Muscle of leg (tissue), 11 donors: ENCODE data around the gene RPP25L. TPM values are rescaled to one million over a fixed set of nuclear protein-coding genes. Genes with fewer than 3 reads are reported as not detected.
A peak's percentile ranks its signal among the peaks of the same experiment; 100 is the strongest.

Source experiments
- DNase-seq: peaks from one replicate; pipeline ENCODE4 v3.0.0; 2013
- H3K27ac ChIP-seq: one replicate; pipeline ENCODE4 v1.5.1; 2013; ENCODE audit warnings: mild to moderate bottlenecking, low read length, control low read depth
- H3K27me3 ChIP-seq: one replicate; pipeline ENCODE4 v1.6.1; 2013; ENCODE audit warnings: low read length; ENCODE audit not compliant: control insufficient read depth, insufficient read depth
- H3K36me3 ChIP-seq: one replicate; pipeline ENCODE4 v1.6.1; 2013; ENCODE audit warnings: low read length; ENCODE audit not compliant: control insufficient read depth, insufficient read depth
- H3K4me1 ChIP-seq: one replicate; pipeline ENCODE4 v1.6.1; 2013; ENCODE audit warnings: low read length; ENCODE audit not compliant: control insufficient read depth, insufficient read depth
- H3K4me3 ChIP-seq: one replicate; pipeline ENCODE4 v1.5.1; 2013; ENCODE audit warnings: low read length, control low read depth
- H3K9me3 ChIP-seq: replicated peaks from 2 replicates; pipeline ENCODE4 v1.6.1; 2013; ENCODE audit warnings: low read depth, low read length; ENCODE audit not compliant: control insufficient read depth
- WGBS: methylation state at CpG from one replicate; pipeline ENCODE4 v1.1.5; 2013; ENCODE audit warnings: missing lambda C conversion rate; ENCODE audit not compliant: insufficient coverage; 5-methylcytosine and 5-hydroxymethylcytosine counted together
- polyA plus RNA-seq, 8 donors: library from polyadenylated mRNA; unstranded; fragments of 120-200 nt; gene quantifications; one replicate each; pipeline versions ENCODE4 v1.2.1 to v1.2.3, GENCODE V29; 2013; ENCODE audit warnings: inconsistent platforms in 1 of 8, low replicate concordance in 1 of 8; ENCODE audit not compliant: insufficient read length in 8 of 8, insufficient read depth in 1 of 8
- total RNA-seq: library from RNA; stranded (reverse); fragments of 120-200 nt; gene quantifications from one replicate; pipeline ENCODE4 v1.2.4, GENCODE V29; 2013

The RPP25L gene
- total and polyA plus RNA-seq, 9 donors = 20.4 to 26.1 (median 22.1) TPM

GRCh38 chr9:34594177-34594576 lies 17.7 kb downstream of the RPP25L start:
- H3K4me3 ChIP-seq = no peak overlapping the region
- H3K27me3 ChIP-seq = peaks cover 50% of the 10 kb centered on the region
- peaks cover 40% of the 10 kb centered on the region for H3K4me1 ChIP-seq
- no peaks in the 10 kb centered on the region for H3K9me3 ChIP-seq
- DNase-seq = peak; percentile 64
- no peaks in the 10 kb centered on the region for H3K36me3 ChIP-seq
- H3K27ac ChIP-seq = no peak overlapping the region
- 0% methylated on average over 5 of the region's 9 CpGs for WGBS

- H3K4me1 ChIP-seq = peaks cover 50% of the 10 kb centered on the region
- peak overlapping the region; percentile 13 for H3K27ac ChIP-seq
- WGBS = 4% methylated on average over 23 of the region's 26 CpGs
- H3K4me3 ChIP-seq = no peak overlapping the region
- H3K36me3 ChIP-seq = no peaks in the 10 kb centered on the region
- no peaks in the 10 kb centered on the region for H3K9me3 ChIP-seq
- DNase-seq = peak; percentile 80
- peaks cover 61% of the 10 kb centered on the region for H3K27me3 ChIP-seq
Measured at GRCh38 chr9:34592895-34593601, 18.8 kb downstream of the RPP25L start.

GRCh38 chr9:34591917-34592866 lies 19.7 kb downstream of the RPP25L start:
- DNase-seq = no peak
- Histone ChIP-seq H3K9me3 (no peaks in the 10 kb centered on the region), H3K36me3 (no peaks in the 10 kb centered on the region), H3K27me3 (peaks cover 70% of the 10 kb centered on the region), H3K4me1 (peaks cover 50% of the 10 kb centered on the region), H3K27ac (no peak overlapping the region), H3K4me3 (no peak overlapping the region)
- 30% methylated on average over 9 of the region's 16 CpGs for WGBS

DNA sequence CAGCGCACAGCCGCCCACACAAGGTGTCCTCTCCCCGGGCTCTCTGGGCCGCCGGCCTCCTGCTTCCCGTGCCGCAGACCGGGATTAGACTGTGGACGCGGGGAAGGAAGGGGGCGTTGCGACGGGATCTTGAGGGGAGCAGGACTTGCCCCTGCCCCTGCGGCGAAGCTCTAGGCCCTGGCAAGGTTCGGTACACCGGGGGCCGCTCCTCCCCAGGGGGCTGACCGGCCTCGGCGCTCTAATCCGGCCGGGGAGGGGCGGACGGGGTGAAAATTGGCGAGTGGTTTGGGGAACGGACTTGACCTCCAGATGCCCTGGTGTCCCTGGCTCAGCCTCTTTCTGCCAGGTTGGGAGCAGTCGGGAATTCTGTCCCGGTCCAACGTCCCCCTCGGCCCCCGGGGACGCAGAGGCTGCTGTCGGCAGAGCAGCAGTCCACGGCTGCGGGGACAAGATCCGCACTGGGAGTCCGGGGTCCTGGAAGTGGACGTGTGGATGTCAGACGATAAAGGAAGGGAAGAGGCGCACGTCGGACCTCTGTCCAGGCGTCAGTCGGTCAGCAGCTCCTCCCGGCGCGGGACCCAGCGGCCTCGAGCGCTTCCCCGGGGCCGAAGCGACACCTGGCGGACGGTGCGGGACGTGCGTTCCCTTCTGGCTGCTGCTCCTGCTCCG lies 20.5 kb downstream of the RPP25L start:
- 2% methylated on average over 47 of the region's 60 CpGs for WGBS
- H3K36me3 ChIP-seq = no peaks in the 10 kb centered on the region
- H3K4me1 ChIP-seq = peaks cover 53% of the 10 kb centered on the region

DNA sequence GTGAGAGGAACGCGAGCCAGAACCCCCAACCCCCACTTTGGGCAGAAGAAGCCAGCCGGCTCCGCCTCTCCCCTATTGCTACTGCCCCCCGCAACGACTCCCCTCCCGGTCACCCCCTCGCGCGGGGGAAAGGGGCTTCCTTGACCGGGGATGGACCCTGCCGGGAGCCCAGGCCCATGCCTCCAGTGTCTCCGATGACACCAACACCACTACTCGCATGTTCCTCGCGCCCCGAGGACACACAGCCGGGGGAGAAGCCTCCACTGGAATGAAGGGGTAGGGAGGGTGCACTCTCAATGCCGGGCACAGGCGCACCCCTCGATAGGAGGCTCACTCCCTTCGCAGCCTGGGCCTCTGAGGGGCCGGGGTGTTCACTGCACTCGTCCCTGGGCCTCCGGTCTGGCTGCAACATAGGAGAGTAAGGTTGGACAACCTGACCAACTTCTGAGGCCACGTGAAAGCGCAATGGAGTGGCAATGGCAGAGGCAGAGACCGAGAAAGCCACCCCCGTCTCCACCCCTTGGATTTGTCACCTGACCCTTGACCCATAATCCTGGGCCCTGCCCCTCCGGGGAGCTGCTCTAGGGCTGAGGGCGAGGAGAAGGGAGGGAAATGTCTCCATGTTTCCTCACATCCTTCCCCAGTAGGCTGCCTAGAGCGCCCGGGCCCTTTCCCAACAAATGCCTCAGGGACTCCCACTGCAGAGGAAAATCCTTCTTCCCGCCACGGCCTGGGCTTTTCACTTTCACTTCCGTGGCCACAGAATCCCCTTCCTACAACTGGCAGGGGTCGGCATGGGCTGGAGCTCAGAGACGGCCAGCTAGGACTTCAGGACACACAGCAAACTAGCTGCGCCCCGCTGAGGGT lies 21.3 kb downstream of the RPP25L start:
- H3K4me3 ChIP-seq = peak overlapping the region; percentile 55
- peak; percentile 70 for DNase-seq
- peaks cover 61% of the 10 kb centered on the region for H3K4me1 ChIP-seq
- no peaks in the 10 kb centered on the region for H3K36me3 ChIP-seq
- H3K27ac ChIP-seq = no peak overlapping the region
- peaks cover 86% of the 10 kb centered on the region for H3K27me3 ChIP-seq
- no peaks in the 10 kb centered on the region for H3K9me3 ChIP-seq
- 15% methylated on average over 16 of the region's 40 CpGs for WGBS

More for the DNA sequence above, 20.5 kb downstream of the RPP25L start:
- no peaks in the 10 kb centered on the region for H3K9me3 ChIP-seq
- peak overlapping the region; percentile 7 for H3K4me3 ChIP-seq
- peak overlapping the region; percentile 9 for H3K27ac ChIP-seq
- DNase-seq = peak; percentile 90
- peaks cover 78% of the 10 kb centered on the region for H3K27me3 ChIP-seq

DNA sequence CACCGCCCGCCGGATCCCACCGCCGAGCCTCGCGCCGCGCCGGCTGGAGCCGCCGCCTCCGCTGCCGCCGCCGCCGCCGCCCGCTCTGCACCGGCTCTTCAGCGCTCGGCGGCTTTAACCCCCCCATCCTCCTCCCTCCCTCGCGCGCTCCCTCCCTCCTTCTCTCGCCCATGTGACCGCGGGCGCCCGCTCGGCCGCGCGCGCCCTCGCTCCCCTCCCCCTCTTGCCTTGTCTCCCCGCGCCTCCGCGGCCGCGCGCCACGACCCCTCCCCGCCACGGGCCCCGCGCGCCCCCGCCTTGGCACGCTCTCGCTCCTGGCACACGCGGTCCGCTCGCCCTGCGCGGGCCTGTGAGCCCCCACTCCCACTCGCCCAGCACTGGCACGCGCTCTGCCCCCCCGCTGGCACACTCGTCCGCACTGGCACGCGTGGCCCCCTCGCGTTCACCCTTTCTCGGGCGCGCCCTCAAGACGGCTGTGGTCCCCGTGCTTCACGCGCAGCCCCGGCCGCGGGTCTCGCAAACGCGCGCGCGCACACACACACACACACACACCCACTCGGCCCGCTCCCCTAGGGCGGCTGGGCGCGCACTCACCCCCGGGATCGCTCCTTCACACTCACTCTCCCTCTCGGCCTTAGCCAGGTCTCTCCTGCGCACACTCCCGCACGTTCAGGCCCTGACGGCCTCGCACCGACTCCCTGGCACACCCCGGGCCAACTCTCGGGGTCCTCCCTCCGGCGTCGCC lies 22.1 kb downstream of the RPP25L start, which contains the start of gene CNTFR:
TSS of gene CNTFR (minus strand) at position 89 of the 745 bp plus-strand sequence. CDS start 20,743 bp downstream, outside the sequence.
- DNase-seq = peak; percentile 87
- H3K4me3 ChIP-seq = peak within 1 kb of the TSS; percentile 55
- peaks cover 63% of the 10 kb centered on the region for H3K4me1 ChIP-seq
- under 1% methylated on average over 84 of the region's 104 CpGs for WGBS
- H3K27me3 ChIP-seq = peaks cover 94% of the 10 kb centered on the region
- peak within 1 kb of the TSS; percentile 13 for H3K27ac ChIP-seq
- H3K36me3 ChIP-seq = no peaks in the 10 kb centered on the region
- no peaks in the 10 kb centered on the region for H3K9me3 ChIP-seq

DNA sequence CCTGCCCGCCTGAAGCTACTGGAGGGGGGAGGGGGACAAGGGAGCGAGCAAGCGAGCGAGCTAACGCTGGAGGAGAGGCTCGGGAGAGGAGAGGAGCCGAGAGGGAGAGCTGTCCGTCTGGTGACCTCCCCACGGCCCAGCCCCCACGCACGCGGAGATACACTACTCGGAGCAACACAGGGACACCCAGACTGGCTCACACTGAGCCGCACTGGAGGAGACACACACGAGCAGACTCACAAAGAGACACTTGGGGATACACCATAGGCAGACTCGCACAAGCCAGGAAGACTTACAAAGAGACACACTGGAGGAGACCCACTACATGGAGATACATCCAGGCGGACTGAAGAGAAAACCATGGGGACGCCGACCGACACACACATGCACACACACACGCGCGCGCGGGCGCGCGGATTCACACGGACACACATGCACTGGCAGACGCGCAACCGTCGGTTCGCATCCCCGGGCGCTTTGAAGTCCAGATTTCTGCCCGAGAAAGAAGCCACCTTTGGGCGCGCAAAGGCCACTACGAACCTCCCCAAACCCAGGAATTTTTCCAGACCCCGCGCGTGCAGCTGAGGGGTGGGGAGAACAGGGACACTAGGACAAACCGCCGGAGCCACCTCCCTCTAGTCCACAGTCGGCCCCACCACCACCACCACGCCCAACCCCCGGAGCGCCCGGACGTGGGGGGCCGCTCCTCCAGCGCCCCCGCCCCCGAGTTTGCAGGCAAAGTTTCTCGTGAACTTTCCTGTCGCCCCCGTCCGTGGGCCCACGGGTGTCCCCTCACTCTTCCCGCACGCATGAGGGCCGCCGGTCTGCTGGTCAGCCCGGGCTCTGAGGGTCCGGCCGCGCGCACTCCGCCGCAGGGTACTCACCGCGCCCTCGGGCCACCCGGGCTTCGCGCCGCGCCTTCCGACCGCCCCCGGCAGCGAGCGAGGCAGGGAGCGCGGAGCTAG lies 22.9 kb downstream of the RPP25L start:
- no peaks in the 10 kb centered on the region for H3K36me3 ChIP-seq
- peaks cover 94% of the 10 kb centered on the region for H3K27me3 ChIP-seq
- H3K4me3 ChIP-seq = peak overlapping the region; percentile 55
- DNase-seq = peak; percentile 56
- WGBS = 1% methylated on average over 65 of the region's 86 CpGs
- peak overlapping the region; percentile 13 for H3K27ac ChIP-seq
- peaks cover 58% of the 10 kb centered on the region for H3K4me1 ChIP-seq
- H3K9me3 ChIP-seq = no peaks in the 10 kb centered on the region

DNA sequence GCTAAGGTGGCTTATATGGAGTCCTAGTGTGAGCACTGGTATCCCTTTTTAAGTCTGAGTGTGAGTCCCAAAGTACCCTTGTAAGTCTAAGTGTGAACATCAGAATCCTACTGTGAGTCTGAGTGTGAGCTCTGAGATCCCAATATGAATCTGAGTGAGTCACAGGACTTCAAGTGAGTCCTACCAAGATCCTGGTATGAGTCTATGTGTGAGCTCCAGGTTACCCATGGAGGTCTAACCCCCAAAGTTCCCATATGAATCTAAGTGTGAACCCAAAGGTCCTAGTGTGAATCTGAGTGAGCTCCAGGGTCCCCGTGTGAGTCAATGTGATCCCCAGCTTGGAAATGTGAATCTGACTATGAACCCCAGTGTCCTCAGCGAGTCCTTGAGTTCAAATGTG lies 24.6 kb downstream of the RPP25L start:
- peaks cover 44% of the 10 kb centered on the region for H3K4me1 ChIP-seq
- DNase-seq = no peak
- H3K9me3 ChIP-seq = no peaks in the 10 kb centered on the region
- no peak overlapping the region for H3K27ac ChIP-seq
- 49% methylated on average over 2 of the region's 2 CpGs for WGBS
- H3K27me3 ChIP-seq = peaks cover 94% of the 10 kb centered on the region
- no peak overlapping the region for H3K4me3 ChIP-seq
- no peaks in the 10 kb centered on the region for H3K36me3 ChIP-seq
